ENCODE measurements around the gene TOMM34.
A peak's percentile ranks its signal among the peaks of the same experiment; 100 is the strongest.

Gene TOMM34

DNA sequence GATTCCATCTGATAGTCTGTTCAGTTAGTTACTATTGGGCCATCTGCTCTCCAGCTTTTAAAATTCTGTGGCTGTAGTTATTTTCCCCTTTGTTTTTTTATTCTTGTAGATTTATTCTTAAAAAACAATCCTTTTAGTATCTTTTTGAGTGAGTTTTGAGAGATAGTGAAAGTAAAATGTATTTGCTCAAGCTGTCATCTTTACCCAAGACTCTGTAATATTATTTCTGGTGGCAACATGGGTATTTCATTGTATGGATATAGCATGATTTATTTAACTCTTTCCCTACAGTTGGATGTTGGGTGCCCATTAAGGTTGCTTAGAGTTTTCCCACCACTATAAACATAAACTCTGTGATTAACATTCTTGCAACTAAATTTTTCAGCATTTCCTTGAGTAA is 30.8 kb upstream of the TOMM34 start:
- Histone ChIP-seq H3K9me3 (no peaks in the 10 kb centered on the region), H3K27me3 (no peaks in the 10 kb centered on the region), H3K27ac (peak overlapping the region; percentile 97), H3K36me3 (peaks cover 35% of the 10 kb centered on the region), H3K4me3 (ENCODE audit: low read depth in 1 of 2, low read length in 1 of 2) (peak overlapping the region in 1 of 2 experiments; percentile 35), H3K4me1 (ENCODE audit: control insufficient read depth in 1 of 2, insufficient read depth in 1 of 2, low read depth in 1 of 2, low read length in 1 of 2) (peaks cover 78 to 94% of the 10 kb centered on the region in 2 experiments)
- TF ChIP-seq, protein P1, sequence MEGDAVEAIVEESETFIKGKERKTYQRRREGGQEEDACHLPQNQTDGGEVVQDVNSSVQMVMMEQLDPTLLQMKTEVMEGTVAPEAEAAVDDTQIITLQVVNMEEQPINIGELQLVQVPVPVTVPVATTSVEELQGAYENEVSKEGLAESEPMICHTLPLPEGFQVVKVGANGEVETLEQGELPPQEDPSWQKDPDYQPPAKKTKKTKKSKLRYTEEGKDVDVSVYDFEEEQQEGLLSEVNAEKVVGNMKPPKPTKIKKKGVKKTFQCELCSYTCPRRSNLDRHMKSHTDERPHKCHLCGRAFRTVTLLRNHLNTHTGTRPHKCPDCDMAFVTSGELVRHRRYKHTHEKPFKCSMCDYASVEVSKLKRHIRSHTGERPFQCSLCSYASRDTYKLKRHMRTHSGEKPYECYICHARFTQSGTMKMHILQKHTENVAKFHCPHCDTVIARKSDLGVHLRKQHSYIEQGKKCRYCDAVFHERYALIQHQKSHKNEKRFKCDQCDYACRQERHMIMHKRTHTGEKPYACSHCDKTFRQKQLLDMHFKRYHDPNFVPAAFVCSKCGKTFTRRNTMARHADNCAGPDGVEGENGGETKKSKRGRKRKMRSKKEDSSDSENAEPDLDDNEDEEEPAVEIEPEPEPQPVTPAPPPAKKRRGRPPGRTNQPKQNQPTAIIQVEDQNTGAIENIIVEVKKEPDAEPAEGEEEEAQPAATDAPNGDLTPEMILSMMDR (IDR thresholded peaks at IDR 0.05): no peak

DNA sequence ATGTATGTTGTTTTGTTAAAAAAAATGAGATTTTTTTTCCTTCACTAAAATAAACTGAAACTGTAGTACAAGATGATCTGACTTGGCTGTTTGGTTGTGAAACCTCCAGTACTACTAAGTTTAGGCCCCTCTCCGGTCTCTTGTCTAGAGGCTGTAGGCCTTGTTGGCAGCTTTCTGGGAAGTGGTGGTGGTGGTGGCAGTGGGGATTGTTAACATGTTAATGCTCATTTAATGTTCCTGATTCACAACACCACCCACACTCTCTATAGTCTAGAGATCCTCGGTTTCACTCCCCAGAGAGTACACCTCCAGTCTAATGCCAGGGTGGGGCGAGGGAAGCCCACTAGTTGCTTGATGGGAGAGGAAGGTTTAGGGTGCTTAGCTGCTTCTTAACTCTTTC is 30.2 kb upstream of the TOMM34 start:
- Histone ChIP-seq H3K9me3 (no peaks in the 10 kb centered on the region), H3K27me3 (no peaks in the 10 kb centered on the region), H3K4me1 (ENCODE audit: control insufficient read depth in 1 of 2, insufficient read depth in 1 of 2, low read depth in 1 of 2, low read length in 1 of 2) (peaks cover 83 to 95% of the 10 kb centered on the region in 2 experiments), H3K27ac (peak overlapping the region; percentile 97), H3K4me3 (ENCODE audit: low read depth in 1 of 2, low read length in 1 of 2) (peak overlapping the region in 1 of 2 experiments; percentile 35), H3K36me3 (peaks cover 35% of the 10 kb centered on the region)
- TF ChIP-seq, protein P1 (IDR thresholded peaks at IDR 0.05): no peak

DNA sequence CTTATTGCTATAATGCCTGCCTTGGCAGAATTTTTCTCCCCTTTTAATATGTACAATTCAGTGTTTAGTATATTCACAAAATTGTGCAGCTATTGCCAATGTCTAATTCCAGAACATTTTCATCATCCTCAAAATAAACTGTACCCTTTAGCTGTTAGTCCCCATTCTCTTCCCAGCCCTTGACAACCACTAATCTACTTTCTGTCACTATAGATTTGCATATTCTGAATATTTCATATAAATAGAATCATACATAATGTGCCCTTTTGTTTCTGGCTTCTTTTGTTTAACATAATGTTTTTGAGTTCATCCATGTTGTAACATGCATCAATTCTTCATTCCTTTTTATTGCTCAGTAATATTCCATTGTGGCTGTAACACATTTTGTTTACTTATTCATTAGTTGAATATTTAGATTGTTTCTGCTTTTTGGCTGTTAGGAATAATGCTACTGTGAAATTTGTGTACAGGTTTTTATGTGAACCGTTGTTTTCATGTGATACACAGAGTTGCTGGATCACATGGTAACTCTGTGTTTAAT is 28.5 kb upstream of the TOMM34 start:
- Histone ChIP-seq H3K36me3 (peaks cover 46% of the 10 kb centered on the region), H3K4me3 (ENCODE audit: low read depth in 1 of 2, low read length in 1 of 2) (peak overlapping the region in 1 of 2 experiments; percentile 3), H3K4me1 (ENCODE audit: control insufficient read depth in 1 of 2, insufficient read depth in 1 of 2, low read depth in 1 of 2, low read length in 1 of 2) (peaks cover 86 to 98% of the 10 kb centered on the region in 2 experiments), H3K9me3 (no peaks in the 10 kb centered on the region), H3K27me3 (no peaks in the 10 kb centered on the region), H3K27ac (peak overlapping the region; percentile 57)
- TF ChIP-seq, protein P1 (IDR thresholded peaks at IDR 0.05): no peak

- peaks cover 96 to 99% of the 10 kb centered on the region in 2 experiments for H3K4me1 ChIP-seq (ENCODE audit: control insufficient read depth in 1 of 2, insufficient read depth in 1 of 2, low read depth in 1 of 2, low read length in 1 of 2)
- H3K36me3 ChIP-seq: peaks cover 76% of the 10 kb centered on the region
These were observed 23.0 kb upstream of the TOMM34 start for GRCh38 chr20:44983093-44983674.

GRCh38 chr20:44981736-44982406 is 21.7 kb upstream of the TOMM34 start:
- H3K27ac ChIP-seq: peak overlapping the region; percentile 99
- TF ChIP-seq, protein P1 (IDR thresholded peaks at IDR 0.05): no peak
- H3K4me1 ChIP-seq (ENCODE audit: control insufficient read depth in 1 of 2, insufficient read depth in 1 of 2, low read depth in 1 of 2, low read length in 1 of 2): peaks cover 96 to 99% of the 10 kb centered on the region in 2 experiments
- no peak overlapping the region for H3K4me3 ChIP-seq (ENCODE audit: low read depth in 1 of 2, low read length in 1 of 2)
- no peaks in the 10 kb centered on the region for H3K9me3 ChIP-seq
- no peaks in the 10 kb centered on the region for H3K27me3 ChIP-seq
- H3K36me3 ChIP-seq: peaks cover 68% of the 10 kb centered on the region

More at GRCh38 chr20:44983093-44983674, 23.0 kb upstream of the TOMM34 start:
- peak overlapping the region; percentile 99 for H3K27ac ChIP-seq
- H3K27me3 ChIP-seq: no peaks in the 10 kb centered on the region
- TF ChIP-seq, protein P1 (IDR thresholded peaks at IDR 0.05): no peak
- no peaks in the 10 kb centered on the region for H3K9me3 ChIP-seq
- H3K4me3 ChIP-seq (ENCODE audit: low read depth in 1 of 2, low read length in 1 of 2): peak overlapping the region in 1 of 2 experiments; percentile 2

Measured in neutrophil (primary cell).